ENCODE data around the gene DCTN3. TPM values are rescaled to one million over a fixed set of nuclear protein-coding genes. Genes with fewer than 3 reads are reported as not detected.

DCTN3 gene
- total and polyA plus RNA-seq, 11 donors = 73.8 to 155 (median 121) TPM

DNA sequence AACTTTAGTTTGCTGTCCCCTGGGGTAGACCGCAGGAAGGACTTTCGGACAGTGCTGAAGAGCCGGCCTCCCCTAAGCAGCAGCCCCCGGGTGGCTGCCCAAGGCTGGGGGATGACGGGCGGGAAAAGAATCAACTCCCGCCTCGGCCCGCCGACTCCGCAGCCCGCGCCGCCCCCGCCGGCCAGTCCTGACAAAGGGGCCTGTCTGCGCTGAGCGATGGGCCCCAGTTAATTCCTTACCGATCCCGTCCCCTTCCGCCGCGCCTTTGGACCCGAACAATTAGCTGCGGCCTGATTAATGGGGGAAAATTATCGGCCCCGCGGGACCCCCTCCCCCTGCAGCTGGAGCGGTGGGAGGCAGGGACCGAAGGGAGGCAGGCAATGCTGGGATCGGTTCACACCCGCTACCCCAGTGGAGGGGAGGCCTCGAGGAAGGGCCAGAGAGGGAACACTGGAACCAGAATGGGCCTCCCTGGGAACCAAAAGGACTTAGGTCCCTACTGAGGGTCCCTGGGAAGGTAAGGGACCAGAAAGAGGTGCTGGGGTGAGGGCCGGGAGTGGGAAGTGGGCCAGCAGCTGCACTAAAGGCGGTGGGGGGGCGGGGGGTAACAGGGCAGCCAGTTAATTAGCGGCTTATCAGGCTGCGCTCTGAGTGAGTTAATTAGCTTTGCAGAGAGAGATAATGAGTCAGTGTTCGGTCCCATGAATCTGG is 4.3 kb upstream of the DCTN3 start:
- H3K36me3 ChIP-seq = no peaks in the 10 kb centered on the region
- H3K4me1 ChIP-seq = peaks cover 0 to 38% (median 20%) of the 10 kb centered on the region in 12 donors
- intact Hi-C loops (cut with DNase I) = no loop called here
- no peak overlapping the region for H3K4me3 ChIP-seq
- DNase-seq = no peak
- H3K27ac ChIP-seq = no peak overlapping the region
- WGBS, 4 donors = 12 to 20% (median 17%) methylated on average over 26 to 39 of the region's 39 CpGs
- peaks cover 39 to 82% (median 76%) of the 10 kb centered on the region in 9 donors for H3K27me3 ChIP-seq
- ATAC-seq = no peak
- TF ChIP-seq POLR2A (IDR thresholded peaks at IDR 0.05) = no peak
- TF ChIP-seq, protein P1, sequence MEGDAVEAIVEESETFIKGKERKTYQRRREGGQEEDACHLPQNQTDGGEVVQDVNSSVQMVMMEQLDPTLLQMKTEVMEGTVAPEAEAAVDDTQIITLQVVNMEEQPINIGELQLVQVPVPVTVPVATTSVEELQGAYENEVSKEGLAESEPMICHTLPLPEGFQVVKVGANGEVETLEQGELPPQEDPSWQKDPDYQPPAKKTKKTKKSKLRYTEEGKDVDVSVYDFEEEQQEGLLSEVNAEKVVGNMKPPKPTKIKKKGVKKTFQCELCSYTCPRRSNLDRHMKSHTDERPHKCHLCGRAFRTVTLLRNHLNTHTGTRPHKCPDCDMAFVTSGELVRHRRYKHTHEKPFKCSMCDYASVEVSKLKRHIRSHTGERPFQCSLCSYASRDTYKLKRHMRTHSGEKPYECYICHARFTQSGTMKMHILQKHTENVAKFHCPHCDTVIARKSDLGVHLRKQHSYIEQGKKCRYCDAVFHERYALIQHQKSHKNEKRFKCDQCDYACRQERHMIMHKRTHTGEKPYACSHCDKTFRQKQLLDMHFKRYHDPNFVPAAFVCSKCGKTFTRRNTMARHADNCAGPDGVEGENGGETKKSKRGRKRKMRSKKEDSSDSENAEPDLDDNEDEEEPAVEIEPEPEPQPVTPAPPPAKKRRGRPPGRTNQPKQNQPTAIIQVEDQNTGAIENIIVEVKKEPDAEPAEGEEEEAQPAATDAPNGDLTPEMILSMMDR (IDR thresholded peaks at IDR 0.05) = no peak
- no peaks in the 10 kb centered on the region for H3K9me3 ChIP-seq

DNA sequence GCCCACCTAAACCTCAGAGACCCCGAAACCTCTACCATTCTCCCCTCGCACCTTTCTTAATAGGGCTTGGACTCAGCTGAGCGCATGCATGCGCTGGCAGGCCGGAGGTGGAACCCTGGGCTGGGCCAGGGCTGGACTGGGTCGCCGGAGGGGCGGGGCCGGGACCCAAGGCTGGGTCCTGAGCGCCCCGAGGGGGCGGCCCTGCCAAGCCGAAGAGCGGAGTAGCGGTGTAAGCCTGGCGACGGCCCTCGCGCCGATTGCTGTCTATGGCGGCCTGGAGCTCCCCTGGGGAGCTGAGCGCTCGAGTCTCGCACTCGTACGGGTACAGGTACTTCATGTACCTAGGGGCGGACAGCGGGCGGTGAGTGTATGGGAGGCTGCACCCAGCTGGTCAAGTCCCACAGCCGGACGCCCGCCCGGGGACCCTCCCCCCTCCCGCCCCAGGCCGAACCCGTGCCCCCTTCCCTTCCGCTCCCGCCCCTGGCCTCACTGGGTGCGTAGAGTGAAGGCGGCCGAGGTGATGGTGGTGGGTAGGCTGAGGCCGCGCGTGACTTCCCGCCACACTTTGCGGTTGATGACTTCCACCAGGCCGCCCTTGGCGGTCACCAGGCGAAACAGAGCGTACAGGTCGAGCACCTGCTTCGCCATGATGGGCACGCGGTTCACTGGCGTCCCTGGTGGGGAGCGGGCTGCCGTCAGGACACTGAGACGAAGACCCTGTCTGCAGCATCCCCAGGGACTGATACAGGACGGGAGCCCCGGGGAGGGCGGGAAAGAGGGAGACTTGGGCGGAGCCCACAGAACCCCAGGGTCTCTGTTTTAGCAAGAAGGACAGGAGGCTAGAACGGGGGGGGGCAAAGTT is 3.3 kb upstream of the DCTN3 start:
- Histone ChIP-seq H3K4me3 (peak overlapping the region in 5 of 12 donors; percentile 3 to 28 (median 8)), H3K27me3 (peaks cover 39 to 72% (median 68%) of the 10 kb centered on the region in 9 donors), H3K27ac (no peak overlapping the region), H3K9me3 (no peaks in the 10 kb centered on the region), H3K4me1 (peaks cover 0 to 37% (median 25%) of the 10 kb centered on the region in 12 donors), H3K36me3 (peaks cover 0 to 2% (median 1%) of the 10 kb centered on the region in 9 donors)
- TF ChIP-seq, protein P1 (IDR thresholded peaks at IDR 0.05) = no peak
- whole genome bisulfite sequencing, 4 donors = 11 to 23% (median 17%) methylated on average over 22 to 63 of the region's 63 CpGs
- ATAC-seq = no peak
- intact Hi-C loops (cut with DNase I) = no loop called here
- DNase-seq = peak in 1 of 5 donors; percentile 64

DNA sequence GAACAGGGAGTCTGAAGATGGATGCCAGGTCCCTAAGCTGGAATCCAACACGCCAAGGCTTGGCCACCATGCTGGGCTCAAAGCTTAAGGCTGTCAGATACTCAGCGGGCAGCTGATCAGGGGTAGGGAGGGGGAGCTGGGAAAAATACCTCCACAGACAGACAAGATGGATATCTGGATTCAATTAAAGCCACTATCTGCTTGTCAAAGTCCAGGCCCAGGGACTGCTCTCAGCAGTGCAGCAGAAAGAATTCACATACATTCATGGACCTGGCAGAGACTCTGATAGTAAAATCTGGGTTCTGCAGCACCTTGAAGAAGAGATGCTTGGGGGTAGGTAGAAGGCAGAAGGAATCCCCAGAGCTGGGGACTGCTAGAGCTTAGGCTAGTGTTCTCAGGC is 5.2 kb downstream of the DCTN3 start:
- DNase-seq = no peak
- TF ChIP-seq, protein P1 (IDR thresholded peaks at IDR 0.05) = no peak
- TF ChIP-seq POLR2A (IDR thresholded peaks at IDR 0.05) = no peak
- H3K36me3 ChIP-seq = peaks cover 0 to 55% (median 50%) of the 10 kb centered on the region in 9 donors
- H3K27ac ChIP-seq = no peak overlapping the region
- intact Hi-C loops (cut with DNase I) = loop anchor here in 1 of 10 donors (10.0 kb wide), 1 partner anchor 160 kb away; the partner anchor contains the start of genes DNAI1 and FAM219A
- WGBS, 4 donors = 87 to 95% (median 91%) methylated on average over 2 of the region's 2 CpGs
- H3K4me3 ChIP-seq = no peak overlapping the region
- no peaks in the 10 kb centered on the region for H3K27me3 ChIP-seq
- no peak for ATAC-seq
- peaks cover 0 to 37% (median 31%) of the 10 kb centered on the region in 12 donors for H3K4me1 ChIP-seq
- H3K9me3 ChIP-seq = no peaks in the 10 kb centered on the region
